ENCODE measurements around the gene KCNQ1. TPM values are rescaled to one million over a fixed set of nuclear protein-coding genes. Genes with fewer than 3 reads are reported as not detected.

Gene KCNQ1
- total RNA-seq, 1 experiment from 2014 or later = 10.7 TPM

DNA sequence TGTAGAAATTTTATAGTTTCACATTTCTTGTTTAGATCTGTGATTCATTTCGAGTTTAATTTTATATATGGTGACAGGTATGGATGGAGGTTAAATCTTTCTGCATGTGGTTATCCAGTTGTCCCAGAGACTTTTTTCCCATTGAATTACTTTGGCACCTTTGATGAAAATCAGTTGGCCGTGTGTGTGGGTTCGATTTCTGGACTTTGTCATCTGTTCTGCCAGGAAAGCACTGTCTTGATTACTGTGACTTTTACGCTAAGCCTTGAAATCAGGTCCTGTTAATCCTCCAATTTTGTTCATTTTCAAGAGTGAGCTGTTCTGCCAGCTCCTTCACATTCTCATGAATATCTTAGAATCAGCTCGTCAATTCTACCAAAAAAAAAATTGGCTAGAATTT, 107.4 kb downstream of the KCNQ1 start:
- H3K9me2 ChIP-seq (ENCODE audit: insufficient read depth) = no peaks in the 10 kb centered on the region
- BruUV-seq (replicated peaks) = no TSS peak
- CTCF ChIA-PET = no interaction called here
- no peaks in the 10 kb centered on the region for H4K20me1 ChIP-seq (ENCODE audit: insufficient read depth)
- POLR2A ChIA-PET = no interaction called here
- no peak overlapping the region for H3K4me3 ChIP-seq (replicated peaks in 1 of 2; ENCODE audit: low read depth in 1 of 2, low read length in 2 of 2)
- DNase-seq (ENCODE audit: low read depth, low spot score) (no peak), ATAC-seq (no peak)
- TF ChIP-seq, protein P1, sequence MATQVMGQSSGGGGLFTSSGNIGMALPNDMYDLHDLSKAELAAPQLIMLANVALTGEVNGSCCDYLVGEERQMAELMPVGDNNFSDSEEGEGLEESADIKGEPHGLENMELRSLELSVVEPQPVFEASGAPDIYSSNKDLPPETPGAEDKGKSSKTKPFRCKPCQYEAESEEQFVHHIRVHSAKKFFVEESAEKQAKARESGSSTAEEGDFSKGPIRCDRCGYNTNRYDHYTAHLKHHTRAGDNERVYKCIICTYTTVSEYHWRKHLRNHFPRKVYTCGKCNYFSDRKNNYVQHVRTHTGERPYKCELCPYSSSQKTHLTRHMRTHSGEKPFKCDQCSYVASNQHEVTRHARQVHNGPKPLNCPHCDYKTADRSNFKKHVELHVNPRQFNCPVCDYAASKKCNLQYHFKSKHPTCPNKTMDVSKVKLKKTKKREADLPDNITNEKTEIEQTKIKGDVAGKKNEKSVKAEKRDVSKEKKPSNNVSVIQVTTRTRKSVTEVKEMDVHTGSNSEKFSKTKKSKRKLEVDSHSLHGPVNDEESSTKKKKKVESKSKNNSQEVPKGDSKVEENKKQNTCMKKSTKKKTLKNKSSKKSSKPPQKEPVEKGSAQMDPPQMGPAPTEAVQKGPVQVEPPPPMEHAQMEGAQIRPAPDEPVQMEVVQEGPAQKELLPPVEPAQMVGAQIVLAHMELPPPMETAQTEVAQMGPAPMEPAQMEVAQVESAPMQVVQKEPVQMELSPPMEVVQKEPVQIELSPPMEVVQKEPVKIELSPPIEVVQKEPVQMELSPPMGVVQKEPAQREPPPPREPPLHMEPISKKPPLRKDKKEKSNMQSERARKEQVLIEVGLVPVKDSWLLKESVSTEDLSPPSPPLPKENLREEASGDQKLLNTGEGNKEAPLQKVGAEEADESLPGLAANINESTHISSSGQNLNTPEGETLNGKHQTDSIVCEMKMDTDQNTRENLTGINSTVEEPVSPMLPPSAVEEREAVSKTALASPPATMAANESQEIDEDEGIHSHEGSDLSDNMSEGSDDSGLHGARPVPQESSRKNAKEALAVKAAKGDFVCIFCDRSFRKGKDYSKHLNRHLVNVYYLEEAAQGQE (IDR thresholded peaks at IDR 0.05; ENCODE audit: low read depth) = no peak
- TF ChIP-seq TCF7L2 (IDR thresholded peaks at IDR 0.05; ENCODE audit: borderline replicate concordance, extremely low read depth, insufficient read depth, insufficient read length) (no peak), POLR2A (IDR thresholded peaks at IDR 0.05; ENCODE audit: borderline replicate concordance, extremely low read depth, insufficient read depth, insufficient read length) (no peak), JUND (IDR thresholded peaks at IDR 0.05) (no peak), YY1 (IDR thresholded peaks at IDR 0.05; ENCODE audit: extremely low read depth, insufficient replicate concordance, low read depth, low read length) (no peak)
- TF ChIP-seq, protein P2, sequence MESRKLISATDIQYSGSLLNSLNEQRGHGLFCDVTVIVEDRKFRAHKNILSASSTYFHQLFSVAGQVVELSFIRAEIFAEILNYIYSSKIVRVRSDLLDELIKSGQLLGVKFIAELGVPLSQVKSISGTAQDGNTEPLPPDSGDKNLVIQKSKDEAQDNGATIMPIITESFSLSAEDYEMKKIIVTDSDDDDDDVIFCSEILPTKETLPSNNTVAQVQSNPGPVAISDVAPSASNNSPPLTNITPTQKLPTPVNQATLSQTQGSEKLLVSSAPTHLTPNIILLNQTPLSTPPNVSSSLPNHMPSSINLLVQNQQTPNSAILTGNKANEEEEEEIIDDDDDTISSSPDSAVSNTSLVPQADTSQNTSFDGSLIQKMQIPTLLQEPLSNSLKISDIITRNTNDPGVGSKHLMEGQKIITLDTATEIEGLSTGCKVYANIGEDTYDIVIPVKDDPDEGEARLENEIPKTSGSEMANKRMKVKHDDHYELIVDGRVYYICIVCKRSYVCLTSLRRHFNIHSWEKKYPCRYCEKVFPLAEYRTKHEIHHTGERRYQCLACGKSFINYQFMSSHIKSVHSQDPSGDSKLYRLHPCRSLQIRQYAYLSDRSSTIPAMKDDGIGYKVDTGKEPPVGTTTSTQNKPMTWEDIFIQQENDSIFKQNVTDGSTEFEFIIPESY (IDR thresholded peaks at IDR 0.05; ENCODE audit: extremely low read depth, insufficient replicate concordance, low read length) = no peak
- TF ChIP-seq, protein P3, sequence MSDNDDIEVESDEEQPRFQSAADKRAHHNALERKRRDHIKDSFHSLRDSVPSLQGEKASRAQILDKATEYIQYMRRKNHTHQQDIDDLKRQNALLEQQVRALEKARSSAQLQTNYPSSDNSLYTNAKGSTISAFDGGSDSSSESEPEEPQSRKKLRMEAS (IDR thresholded peaks at IDR 0.05) = no peak
- no peak overlapping the region for H3K9ac ChIP-seq (ENCODE audit: low read length)
- intact Hi-C loops (cut with micrococcal nuclease) = no loop called here
- no peak overlapping the region for H3K4me2 ChIP-seq (ENCODE audit: low read length)
- RAD21 ChIA-PET (ENCODE audit: low non-redundant PET in 1 of 2, low total read pairs in 2 of 2, uncharacterized antibody in 2 of 2, unreplicated experiment in 2 of 2) = no interaction called here
- H3K79me2 ChIP-seq (ENCODE audit: insufficient read depth, low read length) = no peaks in the 10 kb centered on the region
- no peak overlapping the region for H3K27ac ChIP-seq (ENCODE audit: low read depth, low read length)
- H3K27me3 ChIP-seq (ENCODE audit: insufficient read depth, low read length) = no peaks in the 10 kb centered on the region
- H3K9me3 ChIP-seq (ENCODE audit: control insufficient read depth in 1 of 2, insufficient read depth in 1 of 2, low read depth in 1 of 2, low read length in 2 of 2) = no peaks in the 10 kb centered on the region
- H2AFZ ChIP-seq (ENCODE audit: low read depth, low read length, poor library complexity, severe bottlenecking) = no peak overlapping the region
- H3K4me1 ChIP-seq (ENCODE audit: control insufficient read depth in 1 of 2, insufficient read depth in 2 of 2, low read length in 2 of 2) = no peaks in the 10 kb centered on the region
- no peaks in the 10 kb centered on the region for H3K36me3 ChIP-seq (ENCODE audit: control insufficient read depth in 1 of 2, insufficient read depth in 2 of 2, low read length in 2 of 2)
